K562 (cell line): ENCODE data around the gene UPK3A.

Experiments
- KLF16 ChIP-seq: IDR thresholded peaks from 2 replicates; pipeline ENCODE4 v1.6.1; 2016; ENCODE audit warnings: antibody characterized with exemption
- MAFK ChIP-seq: IDR thresholded peaks from 2 replicates; pipeline ENCODE4 v1.6.1; 2011; ENCODE audit warnings: low read length, improper control_type of control experiment
- NFYB ChIP-seq: IDR thresholded peaks from 2 replicates; pipeline ENCODE4 v1.6.1; 2011; ENCODE audit warnings: mild to moderate bottlenecking, moderate library complexity; ENCODE audit not compliant: insufficient read length; ENCODE audit errors: extremely low read depth
- ZBTB11 ChIP-seq, 3 experiments: fragments of 200-800 bp in 1 of 3; fragments of 250-450 bp in 1 of 3; fragments of 450-650 bp in 1 of 3; sonication (Bioruptor Pico) in 1 of 3; sonication (Bioruptor generic) in 1 of 3; formaldehyde crosslinking in 1 of 3; IDR thresholded peaks; 2 replicates each; pipeline versions ENCODE4 v1.6.1 to v1.8.0; 2016 to 2022; ENCODE audit warnings: mild to moderate bottlenecking in 2 of 3, missing genetic modification characterization in 2 of 3, missing compliant biosample characterization in 1 of 3, moderate library complexity in 1 of 3
- ZNF311 ChIP-seq: fragments of 250-450 bp; sonication (Bioruptor Pico); IDR thresholded peaks from 2 replicates; pipeline ENCODE4 v1.4.0; 2020; ENCODE audit warnings: mild to moderate bottlenecking, moderate library complexity
- ZNF764 ChIP-seq: fragments of 250-450 bp; sonication (Bioruptor Pico); IDR thresholded peaks from 2 replicates; pipeline ENCODE4 v1.4.0; 2020; ENCODE audit warnings: low read depth, mild to moderate bottlenecking, moderate library complexity
- TF ChIP-seq, protein P1 (sequence below), 2 experiments: IDR thresholded peaks in 1 of 2; conservative IDR thresholded peaks in 1 of 2; 2 replicates each; pipeline ENCODE4 v1.6.1; 2016; ENCODE audit warnings: low read depth in 2 of 2, mild to moderate bottlenecking in 1 of 2, missing compliant biosample characterization in 1 of 2, missing genetic modification characterization in 1 of 2, moderate library complexity in 1 of 2

DNA sequence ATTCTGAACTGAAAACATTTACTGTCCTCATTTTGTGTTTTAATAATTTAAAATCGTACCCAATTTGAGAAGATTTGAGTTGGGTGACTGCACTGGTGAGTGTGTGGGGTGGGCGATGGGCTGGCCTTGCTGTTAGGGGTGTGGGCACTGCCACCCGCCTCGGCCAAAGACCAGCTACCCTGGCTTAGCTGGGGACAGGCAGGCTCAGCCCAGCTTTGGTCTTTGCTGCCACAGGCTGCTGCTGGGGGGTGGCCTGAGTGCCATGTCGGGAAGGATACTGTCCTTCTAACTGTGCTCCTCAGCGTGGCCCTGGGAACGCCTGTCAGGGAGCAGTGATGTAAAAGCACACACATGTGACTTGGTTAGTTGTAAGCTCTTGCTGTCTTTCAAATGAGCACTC, 47.3 kb downstream of the UPK3A start:
- TF ChIP-seq, protein P1, sequence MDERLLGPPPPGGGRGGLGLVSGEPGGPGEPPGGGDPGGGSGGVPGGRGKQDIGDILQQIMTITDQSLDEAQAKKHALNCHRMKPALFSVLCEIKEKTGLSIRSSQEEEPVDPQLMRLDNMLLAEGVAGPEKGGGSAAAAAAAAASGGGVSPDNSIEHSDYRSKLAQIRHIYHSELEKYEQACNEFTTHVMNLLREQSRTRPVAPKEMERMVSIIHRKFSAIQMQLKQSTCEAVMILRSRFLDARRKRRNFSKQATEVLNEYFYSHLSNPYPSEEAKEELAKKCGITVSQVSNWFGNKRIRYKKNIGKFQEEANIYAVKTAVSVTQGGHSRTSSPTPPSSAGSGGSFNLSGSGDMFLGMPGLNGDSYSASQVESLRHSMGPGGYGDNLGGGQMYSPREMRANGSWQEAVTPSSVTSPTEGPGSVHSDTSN (CRISPR knock-in tag; IDR thresholded peaks at IDR 0.05; ENCODE audit: low read depth), result no peak
- TF ChIP-seq, protein P1 (tag; conservative IDR thresholded peaks at IDR 0.05; ENCODE audit: low read depth), result no peak
- TF ChIP-seq KLF16 (no peak), ZBTB11 (CRISPR knock-in tag; IDR thresholded peaks at IDR 0.05) (no peak), NFYB (no peak), MAFK (no peak), ZNF311 (no peak), ZNF764 (CRISPR knock-in tag) (no peak)
